ENCODE measurements around the gene TDRD7.

TDRD7 gene

GRCh38 chr9:97411789-97412625, at the start of gene TDRD7:
TDRD7 (plus strand) TSS chr9:97412096; CDS start chr9:97428466, 16,370 bp downstream.
- DNase-seq (ENCODE audit: low spot score), result peak; percentile 75

- DNase-seq (ENCODE audit: low spot score), result no peak
Observed at GRCh38 chr9:97362777-97363545, 48.9 kb upstream of the TDRD7 start.

- no peak for DNase-seq (ENCODE audit: low spot score)
Observed at GRCh38 chr9:97363661-97364299, 48.1 kb upstream of the TDRD7 start.

- no peak for DNase-seq (ENCODE audit: low spot score)
Observed at GRCh38 chr9:97364769-97365490, 47.0 kb upstream of the TDRD7 start.

- no peak for DNase-seq (ENCODE audit: low spot score)
Observed at GRCh38 chr9:97365634-97366033, 46.3 kb upstream of the TDRD7 start.

GRCh38 chr9:97366476-97366875, 45.4 kb upstream of the TDRD7 start:
- no peak for DNase-seq (ENCODE audit: low spot score)

- no peak for DNase-seq (ENCODE audit: low spot score)
Observed at GRCh38 chr9:97366889-97367288, 45.0 kb upstream of the TDRD7 start.

GRCh38 chr9:97367729-97368128, 44.2 kb upstream of the TDRD7 start:
- DNase-seq (ENCODE audit: low spot score), result no peak

GRCh38 chr9:97368964-97369363, 42.9 kb upstream of the TDRD7 start:
- DNase-seq (ENCODE audit: low spot score), result no peak

- no peak for DNase-seq (ENCODE audit: low spot score)
Observed at GRCh38 chr9:97372580-97372979, 39.3 kb upstream of the TDRD7 start.

GRCh38 chr9:97373331-97373730, 38.6 kb upstream of the TDRD7 start:
- DNase-seq (ENCODE audit: low spot score), result no peak

GRCh38 chr9:97374811-97375210, 37.1 kb upstream of the TDRD7 start:
- DNase-seq (ENCODE audit: low spot score), result no peak

- no peak for DNase-seq (ENCODE audit: low spot score)
Observed at GRCh38 chr9:97376902-97377301, 35.0 kb upstream of the TDRD7 start.

- no peak for DNase-seq (ENCODE audit: low spot score)
Observed at GRCh38 chr9:97382099-97382718, 29.7 kb upstream of the TDRD7 start.

GRCh38 chr9:97384406-97385262, 27.3 kb upstream of the TDRD7 start:
- DNase-seq (ENCODE audit: low spot score), result no peak

GRCh38 chr9:97385626-97386264, 26.2 kb upstream of the TDRD7 start:
- DNase-seq (ENCODE audit: low spot score), result no peak

- DNase-seq (ENCODE audit: low spot score), result no peak
Observed at GRCh38 chr9:97386265-97386633, 25.6 kb upstream of the TDRD7 start.

- DNase-seq (ENCODE audit: low spot score), result peak; percentile 45
Observed at GRCh38 chr9:97386733-97387503, 25.0 kb upstream of the TDRD7 start.

GRCh38 chr9:97387504-97387886, 24.4 kb upstream of the TDRD7 start:
- no peak for DNase-seq (ENCODE audit: low spot score)
